H9 (cell line): ENCODE results near the gene SPTLC1. TPM values are rescaled to one million over a fixed set of nuclear protein-coding genes. Genes with fewer than 3 reads are reported as not detected.

Source experiments
- DNase-seq: peaks from one replicate; pipeline ENCODE4 v3.0.0-alpha.2; 2017
- H2AFZ ChIP-seq: one replicate; pipeline ENCODE4 v1.6.1; 2013; ENCODE audit warnings: mild to moderate bottlenecking, low read length, control low read depth, moderate library complexity
- H2AK5ac ChIP-seq: 2 replicates; pipeline ENCODE4 v1.6.1; 2013; ENCODE audit warnings: low read length, control low read depth, mixed read lengths; ENCODE audit not compliant: insufficient read length
- H2BK120ac ChIP-seq: one replicate; pipeline ENCODE4 v1.6.1; 2013; ENCODE audit warnings: low read depth, mild to moderate bottlenecking, low read length, control low read depth, inconsistent platforms; ENCODE audit not compliant: poor library complexity, severe bottlenecking
- H2BK12ac ChIP-seq: 2 replicates; pipeline ENCODE4 v1.6.1; 2013; ENCODE audit warnings: low read length, control low read depth, mixed read lengths, low read depth; ENCODE audit not compliant: insufficient read length
- H2BK15ac ChIP-seq: 2 replicates; pipeline ENCODE4 v1.6.1; 2013; ENCODE audit warnings: low read depth, low read length, control low read depth
- H2BK20ac ChIP-seq: one replicate; pipeline ENCODE4 v1.6.1; 2013; ENCODE audit warnings: low read depth, mild to moderate bottlenecking, low read length, control low read depth, inconsistent platforms; ENCODE audit not compliant: poor library complexity, severe bottlenecking
- H2BK5ac ChIP-seq: 2 replicates; pipeline ENCODE4 v1.6.1; 2013; ENCODE audit warnings: low read length, control low read depth, mixed read lengths; ENCODE audit not compliant: insufficient read length
- H3K14ac ChIP-seq: 2 replicates; pipeline ENCODE4 v1.6.1; 2013; ENCODE audit warnings: low read length, control low read depth; ENCODE audit not compliant: insufficient read depth
- H3K18ac ChIP-seq: 2 replicates; pipeline ENCODE4 v1.6.1; 2013; ENCODE audit warnings: low read depth, mild to moderate bottlenecking, mixed read lengths, low read length, control low read depth; ENCODE audit not compliant: insufficient read length
- H3K23ac ChIP-seq: 2 replicates; pipeline ENCODE4 v1.6.1; 2013; ENCODE audit warnings: low read length, control low read depth, mixed read lengths, low read depth; ENCODE audit not compliant: insufficient read length
- H3K23me2 ChIP-seq: 2 replicates; pipeline ENCODE4 v1.6.1; 2013; ENCODE audit warnings: low read depth, mild to moderate bottlenecking, mixed read lengths, low read length, control low read depth; ENCODE audit not compliant: insufficient read length, poor library complexity, severe bottlenecking
- H3K27ac ChIP-seq: 2 replicates; pipeline ENCODE4 v1.5.1; 2013; ENCODE audit warnings: low read length, control low read depth, mixed read lengths, low read depth; ENCODE audit not compliant: insufficient read length
- H3K27me3 ChIP-seq: 2 replicates; pipeline ENCODE4 v1.6.1; 2013; ENCODE audit warnings: low read length, control low read depth, inconsistent platforms; ENCODE audit not compliant: insufficient read depth
- H3K4ac ChIP-seq: 2 replicates; pipeline ENCODE4 v1.6.1; 2013; ENCODE audit warnings: low read depth, mild to moderate bottlenecking, control low read depth, inconsistent platforms, low read length, moderate library complexity
- H3K4me1 ChIP-seq: 2 replicates; pipeline ENCODE4 v1.6.1; 2013; ENCODE audit warnings: low read length, control low read depth, inconsistent platforms; ENCODE audit not compliant: insufficient read depth
- H3K4me2 ChIP-seq: 2 replicates; pipeline ENCODE4 v1.6.1; 2013; ENCODE audit warnings: low read length, control low read depth, mixed read lengths; ENCODE audit not compliant: insufficient read length, insufficient read depth
- H3K56ac ChIP-seq: 2 replicates; pipeline ENCODE4 v1.6.1; 2013; ENCODE audit warnings: low read depth, mild to moderate bottlenecking, mixed read lengths, low read length, control low read depth; ENCODE audit not compliant: insufficient read length
- H3K79me1 ChIP-seq: 2 replicates; pipeline ENCODE4 v1.6.1; 2013; ENCODE audit warnings: low read depth, mild to moderate bottlenecking, moderate library complexity, low read length, control low read depth, inconsistent platforms; ENCODE audit not compliant: insufficient read depth, poor library complexity, severe bottlenecking
- H3K79me2 ChIP-seq: 2 replicates; pipeline ENCODE4 v1.6.1; 2013; ENCODE audit warnings: low read length, control low read depth, inconsistent platforms; ENCODE audit not compliant: insufficient read depth
- H3K9ac ChIP-seq: 2 replicates; pipeline ENCODE4 v1.6.1; 2013; ENCODE audit warnings: low read length, control low read depth, mixed read lengths; ENCODE audit not compliant: insufficient read length; ENCODE audit errors: extremely low read depth
- H3K9me3 ChIP-seq: one replicate; pipeline ENCODE4 v1.6.1; 2013; ENCODE audit warnings: low read depth, low read length, inconsistent platforms; ENCODE audit not compliant: control insufficient read depth
- H3T11ph ChIP-seq: one replicate; pipeline ENCODE4 v1.6.1; 2013; ENCODE audit warnings: mild to moderate bottlenecking, low read length, control low read depth, inconsistent platforms
- H4K20me1 ChIP-seq: one replicate; pipeline ENCODE4 v1.6.1; 2013; ENCODE audit not compliant: control insufficient read depth, insufficient read length, insufficient read depth
- H4K5ac ChIP-seq: 2 replicates; pipeline ENCODE4 v1.6.1; 2013; ENCODE audit warnings: low read depth, mild to moderate bottlenecking, mixed read lengths, low read length, control low read depth; ENCODE audit not compliant: insufficient read length
- H4K8ac ChIP-seq: replicated peaks from 2 replicates; pipeline ENCODE4 v1.6.1; 2013; ENCODE audit warnings: low read length, control low read depth, mixed read lengths, low read depth; ENCODE audit not compliant: insufficient read length
- H4K91ac ChIP-seq: 2 replicates; pipeline ENCODE4 v1.6.1; 2013; ENCODE audit warnings: low read depth, mild to moderate bottlenecking, moderate library complexity, mixed read lengths, low read length, control low read depth; ENCODE audit not compliant: insufficient read length
- H3K27ac Mint-ChIP-seq, 3 experiments: 2 replicates in 2 of 3; 3 replicates in 1 of 3; pipeline ENCODE4 v1.8.0; 2020 to 2021; ENCODE audit warnings: mixed read lengths in 3 of 3, mild to moderate bottlenecking in 1 of 3, moderate library complexity in 1 of 3
- H3K27me3 Mint-ChIP-seq: 2 replicates; pipeline ENCODE4 v1.8.0; 2021; ENCODE audit warnings: low read depth, mild to moderate bottlenecking, moderate library complexity, mixed read lengths
- H3K36me3 Mint-ChIP-seq, 3 experiments: 2 replicates in 2 of 3; 3 replicates in 1 of 3; pipeline ENCODE4 v1.8.0; 2020 to 2021; ENCODE audit warnings: low read depth in 3 of 3, mixed read lengths in 3 of 3; ENCODE audit not compliant: insufficient read depth in 1 of 3
- H3K4me1 Mint-ChIP-seq, 2 experiments: 2 replicates each; pipeline ENCODE4 v1.8.0; 2020; ENCODE audit warnings: mixed read lengths in 2 of 2
- H3K4me3 Mint-ChIP-seq, 2 experiments: 2 replicates in 1 of 2; 3 replicates in 1 of 2; pipeline ENCODE4 v1.8.0; 2020 to 2021; ENCODE audit warnings: mild to moderate bottlenecking in 2 of 2, mixed read lengths in 2 of 2, moderate library complexity in 1 of 2
- H3K9me3 Mint-ChIP-seq, 2 experiments: 2 replicates in 1 of 2; 3 replicates in 1 of 2; pipeline ENCODE4 v1.8.0; 2020; ENCODE audit warnings: mild to moderate bottlenecking in 2 of 2, mixed read lengths in 2 of 2, moderate library complexity in 1 of 2
- total RNA-seq: library from RNA; stranded (reverse); gene quantifications from 2 replicates; pipeline ENCODE4 v1.2.1, GENCODE V29; 2021
- TF ChIP-seq, protein P1 (sequence below): fragments of 200-600 bp; sonication (generic); conservative IDR thresholded peaks from 3 replicates; pipeline ENCODE4 v1.8.0; 2021; ENCODE audit warnings: antibody characterized with exemption, mild to moderate bottlenecking

Gene SPTLC1
- total RNA-seq, 1 experiment from 2014 or later: 73.5 TPM

- H3K27ac Mint-ChIP-seq: no peak overlapping the region
- Histone ChIP-seq H2BK15ac (no peak overlapping the region), H2BK120ac (no peak overlapping the region), H2BK20ac (no peak overlapping the region), H3K79me2 (no peaks in the 10 kb centered on the region), H2BK12ac (no peak overlapping the region), H3K4ac (no peak overlapping the region), H3K23ac (no peak overlapping the region), H3K14ac (no peak overlapping the region), H3K9ac (no peak overlapping the region), H4K5ac (no peak overlapping the region), H3K27ac (no peak overlapping the region), H3K79me1 (no peaks in the 10 kb centered on the region), H3K27me3 (no peaks in the 10 kb centered on the region), H3K9me3 (no peaks in the 10 kb centered on the region), H4K20me1 (no peaks in the 10 kb centered on the region), H3K23me2 (no peaks in the 10 kb centered on the region), H3K4me1 (no peaks in the 10 kb centered on the region; the same call in 1 of the 2 replicates), H3T11ph (no peak overlapping the region), H3K56ac (no peak overlapping the region), H2AFZ (no peak overlapping the region), H3K4me2 (no peak overlapping the region), H2AK5ac (no peak overlapping the region), H4K8ac (no peak overlapping the region), H3K18ac (no peak overlapping the region), H4K91ac (no peak overlapping the region), H2BK5ac (no peak overlapping the region)
- TF ChIP-seq, protein P1, sequence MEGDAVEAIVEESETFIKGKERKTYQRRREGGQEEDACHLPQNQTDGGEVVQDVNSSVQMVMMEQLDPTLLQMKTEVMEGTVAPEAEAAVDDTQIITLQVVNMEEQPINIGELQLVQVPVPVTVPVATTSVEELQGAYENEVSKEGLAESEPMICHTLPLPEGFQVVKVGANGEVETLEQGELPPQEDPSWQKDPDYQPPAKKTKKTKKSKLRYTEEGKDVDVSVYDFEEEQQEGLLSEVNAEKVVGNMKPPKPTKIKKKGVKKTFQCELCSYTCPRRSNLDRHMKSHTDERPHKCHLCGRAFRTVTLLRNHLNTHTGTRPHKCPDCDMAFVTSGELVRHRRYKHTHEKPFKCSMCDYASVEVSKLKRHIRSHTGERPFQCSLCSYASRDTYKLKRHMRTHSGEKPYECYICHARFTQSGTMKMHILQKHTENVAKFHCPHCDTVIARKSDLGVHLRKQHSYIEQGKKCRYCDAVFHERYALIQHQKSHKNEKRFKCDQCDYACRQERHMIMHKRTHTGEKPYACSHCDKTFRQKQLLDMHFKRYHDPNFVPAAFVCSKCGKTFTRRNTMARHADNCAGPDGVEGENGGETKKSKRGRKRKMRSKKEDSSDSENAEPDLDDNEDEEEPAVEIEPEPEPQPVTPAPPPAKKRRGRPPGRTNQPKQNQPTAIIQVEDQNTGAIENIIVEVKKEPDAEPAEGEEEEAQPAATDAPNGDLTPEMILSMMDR: no peak
- H3K4me1 Mint-ChIP-seq: peaks cover 51 to 64% of the 10 kb centered on the region in 2 experiments
- peaks cover 26% of the 10 kb centered on the region in 2 experiments for H3K9me3 Mint-ChIP-seq
- peaks cover 40 to 63% (median 59%) of the 10 kb centered on the region in 3 experiments for H3K36me3 Mint-ChIP-seq
- H3K4me3 Mint-ChIP-seq: no peak overlapping the region
- DNase-seq: no peak
- no peaks in the 10 kb centered on the region for H3K27me3 Mint-ChIP-seq
Observed at GRCh38 chr9:92058026-92058425, 57.2 kb downstream of the SPTLC1 start.
